ENCODE results near the gene NECAB3. TPM values are rescaled to one million over a fixed set of nuclear protein-coding genes. Genes with fewer than 3 reads are reported as not detected.

Gene NECAB3
- total RNA-seq, 4 donors from 2014 or later = 18.1 to 38.6 (median 28.2) TPM

DNA sequence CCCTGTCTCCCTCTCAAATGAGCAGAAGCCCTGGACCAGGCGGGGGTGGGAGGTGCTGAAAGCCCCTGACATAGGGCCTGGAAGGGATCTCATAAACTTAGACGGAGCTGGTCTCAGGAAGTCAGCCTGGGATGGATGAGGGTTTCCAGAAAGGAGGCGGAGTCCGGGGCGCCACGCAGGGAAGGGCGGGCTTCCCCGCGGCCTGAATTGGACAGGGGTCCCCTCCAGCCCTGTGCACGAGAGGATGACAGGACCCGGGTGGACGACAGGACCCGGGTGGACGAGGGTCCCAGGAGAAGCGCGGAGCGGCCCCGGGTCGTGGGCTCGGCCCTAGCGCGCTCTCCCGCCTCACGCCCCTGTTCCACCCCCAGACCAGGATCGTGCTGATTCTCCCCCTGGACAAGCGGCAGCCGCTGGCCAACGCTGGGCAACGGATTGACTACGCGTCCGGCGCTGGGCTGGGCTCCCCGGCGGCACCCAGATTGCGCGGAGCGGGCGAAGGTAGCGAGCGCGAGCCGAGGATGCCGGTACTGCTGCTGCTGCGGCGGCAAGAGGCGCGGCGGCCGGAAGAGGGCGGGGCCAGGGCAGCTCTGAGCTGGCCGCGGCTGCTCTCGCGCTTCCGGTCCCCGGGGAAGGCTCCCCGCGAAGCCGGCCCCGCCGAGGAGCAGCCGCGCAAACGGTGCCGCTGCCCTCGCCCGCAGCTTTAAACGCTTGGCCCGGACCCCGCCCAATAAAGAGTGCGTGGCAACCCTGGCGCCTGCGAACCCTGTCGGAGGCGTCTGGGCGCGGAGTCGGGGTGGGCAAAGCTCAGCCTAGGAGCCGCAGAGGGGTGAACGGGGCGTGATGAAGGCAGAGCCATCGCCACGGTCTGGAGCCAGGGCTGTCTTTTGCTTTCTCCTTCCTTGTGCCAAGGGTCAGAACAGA is 10.8 kb downstream of the NECAB3 start:
- TF ChIP-seq, protein P1, sequence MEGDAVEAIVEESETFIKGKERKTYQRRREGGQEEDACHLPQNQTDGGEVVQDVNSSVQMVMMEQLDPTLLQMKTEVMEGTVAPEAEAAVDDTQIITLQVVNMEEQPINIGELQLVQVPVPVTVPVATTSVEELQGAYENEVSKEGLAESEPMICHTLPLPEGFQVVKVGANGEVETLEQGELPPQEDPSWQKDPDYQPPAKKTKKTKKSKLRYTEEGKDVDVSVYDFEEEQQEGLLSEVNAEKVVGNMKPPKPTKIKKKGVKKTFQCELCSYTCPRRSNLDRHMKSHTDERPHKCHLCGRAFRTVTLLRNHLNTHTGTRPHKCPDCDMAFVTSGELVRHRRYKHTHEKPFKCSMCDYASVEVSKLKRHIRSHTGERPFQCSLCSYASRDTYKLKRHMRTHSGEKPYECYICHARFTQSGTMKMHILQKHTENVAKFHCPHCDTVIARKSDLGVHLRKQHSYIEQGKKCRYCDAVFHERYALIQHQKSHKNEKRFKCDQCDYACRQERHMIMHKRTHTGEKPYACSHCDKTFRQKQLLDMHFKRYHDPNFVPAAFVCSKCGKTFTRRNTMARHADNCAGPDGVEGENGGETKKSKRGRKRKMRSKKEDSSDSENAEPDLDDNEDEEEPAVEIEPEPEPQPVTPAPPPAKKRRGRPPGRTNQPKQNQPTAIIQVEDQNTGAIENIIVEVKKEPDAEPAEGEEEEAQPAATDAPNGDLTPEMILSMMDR (IDR thresholded peaks at IDR 0.05; ENCODE audit: low read depth) = no peak

DNA sequence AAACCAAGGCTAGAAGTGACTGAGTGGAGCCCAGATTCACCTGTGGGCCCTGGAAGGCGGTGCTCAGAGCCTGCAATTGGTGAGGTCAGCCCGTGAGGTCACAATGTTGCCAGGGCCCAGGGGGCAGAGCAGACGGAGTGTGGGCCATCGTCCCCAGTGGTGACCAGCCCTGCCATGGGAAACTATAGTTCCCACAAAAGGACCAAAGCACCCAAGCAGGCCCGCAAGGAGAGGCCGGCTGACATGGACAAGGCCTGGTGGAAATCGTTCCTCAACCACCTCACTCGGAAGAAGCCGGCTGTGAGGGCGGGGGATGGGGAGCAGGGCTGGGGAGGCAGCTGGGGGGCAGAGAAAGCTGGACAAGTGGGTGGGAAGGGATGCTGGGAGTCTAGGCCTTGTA is 12.1 kb downstream of the NECAB3 start, which contains the start of gene C20orf144:
TSS of gene C20orf144 (plus strand) at position 156 of the 400 bp plus-strand sequence. CDS start at position 175, 19 bp downstream.
- TF ChIP-seq, protein P1 (IDR thresholded peaks at IDR 0.05; ENCODE audit: low read depth) = no peak

DNA sequence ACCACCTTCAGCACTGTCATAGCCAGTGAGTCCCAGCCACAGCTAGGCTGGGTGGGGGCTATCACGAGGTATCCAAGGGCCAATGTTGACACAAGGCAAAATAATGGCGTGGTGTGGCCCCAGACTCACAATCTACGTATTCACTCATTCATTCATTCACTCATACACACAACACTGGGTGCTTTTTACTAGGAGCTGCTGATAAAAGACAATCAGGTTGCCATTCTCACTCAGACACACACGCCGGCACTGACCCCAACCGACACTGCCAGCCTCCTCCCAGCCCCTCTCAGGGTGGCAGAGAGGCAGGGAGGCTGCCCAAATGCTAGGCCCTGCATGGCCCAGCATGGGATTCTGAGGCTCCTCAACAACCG is 13.6 kb downstream of the NECAB3 start:
- TF ChIP-seq, protein P1 (IDR thresholded peaks at IDR 0.05; ENCODE audit: low read depth) = no peak

DNA sequence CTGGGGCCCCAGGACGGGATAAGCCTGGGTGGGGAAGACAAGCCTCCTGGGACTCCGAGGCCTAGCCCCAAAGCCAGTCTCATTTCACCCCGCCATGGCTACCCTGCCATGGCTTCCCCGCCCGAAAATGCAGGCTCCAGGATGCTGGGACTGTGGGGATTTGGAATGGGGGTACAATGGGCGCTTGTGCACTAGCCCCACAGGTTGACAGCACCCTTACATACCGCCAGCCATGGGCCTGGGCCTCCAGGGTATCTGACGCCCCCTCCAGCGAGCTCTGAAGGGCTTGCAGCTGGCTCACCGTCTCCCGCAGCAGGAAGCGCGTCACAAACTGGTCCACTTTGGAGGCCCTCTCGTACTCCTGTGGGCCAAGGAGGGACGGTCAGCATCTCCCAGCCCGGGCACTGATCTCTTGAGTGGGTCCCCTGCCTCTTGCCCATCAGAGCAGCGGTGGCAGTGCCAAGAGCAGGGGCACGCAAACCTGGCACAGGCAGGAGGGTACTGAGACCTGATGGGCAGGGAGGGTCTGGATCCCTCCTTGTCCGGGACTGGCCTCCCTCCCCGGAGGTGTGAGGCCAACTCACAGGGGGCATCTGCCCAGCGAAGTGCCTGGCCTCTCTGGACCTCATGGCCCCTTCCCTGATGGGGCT is 14.1 kb downstream of the NECAB3 start:
- TF ChIP-seq, protein P1 (IDR thresholded peaks at IDR 0.05; ENCODE audit: low read depth) = no peak

DNA sequence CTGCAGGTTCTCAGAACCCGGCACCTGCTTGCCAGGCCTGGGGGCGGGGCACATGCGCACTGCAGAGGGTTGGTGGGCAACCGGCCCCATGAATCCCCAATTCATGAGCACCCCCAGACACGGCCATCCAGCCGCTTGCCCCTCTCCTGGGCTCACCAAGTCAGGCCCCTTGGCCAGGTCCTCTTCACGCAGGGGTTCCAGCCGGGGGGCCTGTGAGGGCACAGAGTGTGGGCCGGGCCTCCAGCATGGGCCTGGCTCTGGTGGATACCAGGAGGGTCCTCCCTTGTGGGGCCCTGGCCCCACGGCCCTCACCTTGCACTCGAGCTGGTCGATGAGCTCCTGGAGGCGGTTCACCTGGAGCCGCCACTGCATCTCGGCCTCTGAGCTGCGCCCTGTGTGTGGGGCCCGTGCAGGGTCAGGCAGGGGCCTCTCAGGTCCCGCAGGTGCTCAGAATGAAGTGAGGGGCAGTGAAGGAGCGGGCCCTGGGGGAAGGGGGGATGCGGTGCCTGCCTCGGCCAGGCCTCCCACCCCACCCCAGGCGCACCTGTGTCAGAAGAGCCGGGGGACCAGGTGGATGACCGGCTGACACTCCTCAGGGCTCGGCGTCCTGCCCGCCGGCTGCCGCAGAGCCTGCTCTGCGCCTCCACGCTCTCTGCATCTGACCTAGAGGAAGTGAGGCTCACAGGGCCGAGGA is 14.7 kb downstream of the NECAB3 start:
- TF ChIP-seq, protein P1 (IDR thresholded peaks at IDR 0.05; ENCODE audit: low read depth) = no peak

DNA sequence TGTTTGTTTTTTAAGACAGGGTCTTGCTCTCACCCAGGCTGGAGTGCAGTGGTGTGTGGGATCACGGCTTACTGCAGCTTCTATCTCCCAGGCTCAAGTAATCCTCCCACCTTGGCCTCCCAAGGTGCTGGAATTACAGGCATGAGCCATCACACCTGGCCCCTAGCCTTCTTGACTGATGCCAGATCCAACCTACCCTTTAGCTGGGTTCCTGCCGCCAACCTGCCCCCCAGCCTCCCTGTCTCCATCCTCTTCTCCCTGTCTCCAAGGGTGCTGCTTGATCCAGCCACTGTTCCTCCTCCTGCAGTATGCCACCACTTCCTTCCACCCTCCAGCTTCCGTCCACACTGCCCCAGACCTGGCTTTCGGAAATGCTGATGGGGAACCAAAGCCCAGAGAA is 15.3 kb downstream of the NECAB3 start:
- TF ChIP-seq, protein P1 (IDR thresholded peaks at IDR 0.05; ENCODE audit: low read depth) = no peak

DNA sequence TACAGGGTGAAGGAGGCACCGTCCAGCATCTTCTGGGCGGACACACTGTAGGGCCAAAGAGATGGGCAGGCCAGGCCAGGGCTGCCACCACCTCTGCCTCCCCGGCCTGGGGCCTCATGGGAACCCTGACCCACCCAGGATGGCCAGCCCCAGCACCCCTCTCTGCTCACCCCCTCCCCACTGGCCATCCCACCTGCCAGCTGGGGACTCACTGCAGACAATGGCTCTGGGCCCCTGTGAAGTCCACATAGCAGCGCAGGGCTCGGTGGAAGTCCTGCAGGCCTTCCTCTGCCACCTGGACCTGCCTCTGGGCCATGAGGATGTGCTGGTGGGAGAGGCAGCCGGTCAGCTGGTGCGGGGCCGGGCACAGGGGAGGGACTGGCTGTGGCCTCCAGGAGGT is 15.7 kb downstream of the NECAB3 start:
- TF ChIP-seq, protein P1 (IDR thresholded peaks at IDR 0.05; ENCODE audit: low read depth) = no peak
